ENCODE measurements around the gene UNC13A.
"Not testable (repeated sequence)": the region's sequence is repeated elsewhere in the genome, so short reads cannot be mapped to it uniquely, and the experiment has no call there.

- not testable (repeated sequence) for TF ChIP-seq CTCF (conservative IDR thresholded peaks at IDR 0.05; ENCODE audit: low read length); EZH2phosphoT487 (IDR thresholded peaks at IDR 0.05; ENCODE audit: borderline replicate concordance)
These were observed 90.1 kb downstream of the UNC13A start for GRCh38 chr19:17598063-17598462.
